Endothelial cell (in vitro differentiated cells): ENCODE measurements around the gene CDIP1. TPM values are rescaled to one million over a fixed set of nuclear protein-coding genes. Genes with fewer than 3 reads are reported as not detected.
A peak's percentile ranks its signal among the peaks of the same experiment; 100 is the strongest.

Experiments used
- DNase-seq: peaks from one replicate; pipeline ENCODE4 v3.0.0; 2021; ENCODE audit warnings: low spot score
- H3K27ac Mint-ChIP-seq: one replicate; pipeline ENCODE4 v1.8.0; 2021; ENCODE audit warnings: mixed read lengths, inconsistent platforms; ENCODE audit not compliant: unreplicated experiment
- H3K27me3 Mint-ChIP-seq: one replicate; pipeline ENCODE4 v1.8.0; 2021; ENCODE audit warnings: mild to moderate bottlenecking, moderate library complexity, mixed read lengths, inconsistent platforms; ENCODE audit not compliant: unreplicated experiment
- H3K36me3 Mint-ChIP-seq: one replicate; pipeline ENCODE4 v1.8.0; 2021; ENCODE audit warnings: mild to moderate bottlenecking, low read depth, mixed read lengths, inconsistent platforms; ENCODE audit not compliant: unreplicated experiment
- H3K4me1 Mint-ChIP-seq: one replicate; pipeline ENCODE4 v1.8.0; 2021; ENCODE audit warnings: mild to moderate bottlenecking, mixed read lengths, inconsistent platforms; ENCODE audit not compliant: unreplicated experiment
- H3K4me3 Mint-ChIP-seq: one replicate; pipeline ENCODE4 v1.8.0; 2021; ENCODE audit warnings: mild to moderate bottlenecking, mixed read lengths, inconsistent platforms; ENCODE audit not compliant: unreplicated experiment
- H3K9me3 Mint-ChIP-seq: one replicate; pipeline ENCODE4 v1.8.0; 2021; ENCODE audit warnings: mixed read lengths, inconsistent platforms; ENCODE audit not compliant: unreplicated experiment
- CTCF ChIP-seq: fragments of 200-600 bp; sonication (generic); IDR thresholded peaks from one replicate; pipeline ENCODE4 v1.5.0; 2021; ENCODE audit warnings: antibody characterized with exemption; ENCODE audit not compliant: unreplicated experiment
- total RNA-seq: library from RNA; stranded (reverse); fragmentation: NEBNext Ultra II Directional; extraction: Animal tissue kit (Norgen Biotek cat#: 25700); gene quantifications from one replicate; pipeline ENCODE4 v1.2.1, GENCODE V29; 2021; ENCODE audit not compliant: unreplicated experiment

CDIP1 gene
- total RNA-seq, 1 donor from 2014 or later = 25.6 TPM

- Mint-ChIP-seq H3K4me3 (peak overlapping the region; percentile 79), H3K9me3 (no peaks in the 10 kb centered on the region), H3K4me1 (peaks cover 21% of the 10 kb centered on the region), H3K27me3 (peaks cover 11% of the 10 kb centered on the region), H3K27ac (peak overlapping the region; percentile 52), H3K36me3 (peaks cover 39% of the 10 kb centered on the region)
- peak; percentile 64 for TF ChIP-seq CTCF
- DNase-seq = peak; percentile 67
These were observed 27.0 kb downstream of the CDIP1 start for GRCh38 chr16:4511441-4512082.

GRCh38 chr16:4510747-4511426, 27.7 kb downstream of the CDIP1 start:
- peak overlapping the region; percentile 70 for H3K4me3 Mint-ChIP-seq
- H3K36me3 Mint-ChIP-seq = peaks cover 43% of the 10 kb centered on the region
- H3K27ac Mint-ChIP-seq = peak overlapping the region; percentile 52
- peaks cover 18% of the 10 kb centered on the region for H3K4me1 Mint-ChIP-seq
- no peaks in the 10 kb centered on the region for H3K9me3 Mint-ChIP-seq
- no peak for TF ChIP-seq CTCF
- DNase-seq = no peak
- peaks cover 11% of the 10 kb centered on the region for H3K27me3 Mint-ChIP-seq

GRCh38 chr16:4510131-4510530, 28.4 kb downstream of the CDIP1 start:
- peaks cover 8% of the 10 kb centered on the region for H3K27me3 Mint-ChIP-seq
- no peak for TF ChIP-seq CTCF
- peak overlapping the region; percentile 41 for H3K27ac Mint-ChIP-seq
- DNase-seq = no peak
- H3K36me3 Mint-ChIP-seq = peaks cover 49% of the 10 kb centered on the region
- no peaks in the 10 kb centered on the region for H3K9me3 Mint-ChIP-seq
- H3K4me1 Mint-ChIP-seq = peaks cover 10% of the 10 kb centered on the region
- H3K4me3 Mint-ChIP-seq = peak overlapping the region; percentile 52

- DNase-seq = no peak
- peaks cover 52% of the 10 kb centered on the region for H3K36me3 Mint-ChIP-seq
- H3K9me3 Mint-ChIP-seq = no peaks in the 10 kb centered on the region
- no peak overlapping the region for H3K27ac Mint-ChIP-seq
- TF ChIP-seq CTCF = no peak
- H3K27me3 Mint-ChIP-seq = peaks cover 5% of the 10 kb centered on the region
- peaks cover 7% of the 10 kb centered on the region for H3K4me1 Mint-ChIP-seq
- no peak overlapping the region for H3K4me3 Mint-ChIP-seq
These were observed 29.2 kb downstream of the CDIP1 start for GRCh38 chr16:4509420-4509819.

- DNase-seq = no peak
- no peak for TF ChIP-seq CTCF
- Mint-ChIP-seq H3K27ac (no peak overlapping the region), H3K36me3 (peaks cover 52% of the 10 kb centered on the region), H3K27me3 (peaks cover 5% of the 10 kb centered on the region), H3K4me3 (no peak overlapping the region), H3K4me1 (peaks cover 7% of the 10 kb centered on the region), H3K9me3 (no peaks in the 10 kb centered on the region)
These were observed 29.8 kb downstream of the CDIP1 start for GRCh38 chr16:4508806-4509205.
